Raji (cell line): Measurements from ENCODE around the gene SAP25.

Source experiments
- POLR2A ChIP-seq: IDR thresholded peaks from 2 replicates; pipeline ENCODE4 v1.6.1; 2011; ENCODE audit warnings: low read depth, low read length, control low read depth; ENCODE audit not compliant: insufficient read depth

SAP25 gene

DNA sequence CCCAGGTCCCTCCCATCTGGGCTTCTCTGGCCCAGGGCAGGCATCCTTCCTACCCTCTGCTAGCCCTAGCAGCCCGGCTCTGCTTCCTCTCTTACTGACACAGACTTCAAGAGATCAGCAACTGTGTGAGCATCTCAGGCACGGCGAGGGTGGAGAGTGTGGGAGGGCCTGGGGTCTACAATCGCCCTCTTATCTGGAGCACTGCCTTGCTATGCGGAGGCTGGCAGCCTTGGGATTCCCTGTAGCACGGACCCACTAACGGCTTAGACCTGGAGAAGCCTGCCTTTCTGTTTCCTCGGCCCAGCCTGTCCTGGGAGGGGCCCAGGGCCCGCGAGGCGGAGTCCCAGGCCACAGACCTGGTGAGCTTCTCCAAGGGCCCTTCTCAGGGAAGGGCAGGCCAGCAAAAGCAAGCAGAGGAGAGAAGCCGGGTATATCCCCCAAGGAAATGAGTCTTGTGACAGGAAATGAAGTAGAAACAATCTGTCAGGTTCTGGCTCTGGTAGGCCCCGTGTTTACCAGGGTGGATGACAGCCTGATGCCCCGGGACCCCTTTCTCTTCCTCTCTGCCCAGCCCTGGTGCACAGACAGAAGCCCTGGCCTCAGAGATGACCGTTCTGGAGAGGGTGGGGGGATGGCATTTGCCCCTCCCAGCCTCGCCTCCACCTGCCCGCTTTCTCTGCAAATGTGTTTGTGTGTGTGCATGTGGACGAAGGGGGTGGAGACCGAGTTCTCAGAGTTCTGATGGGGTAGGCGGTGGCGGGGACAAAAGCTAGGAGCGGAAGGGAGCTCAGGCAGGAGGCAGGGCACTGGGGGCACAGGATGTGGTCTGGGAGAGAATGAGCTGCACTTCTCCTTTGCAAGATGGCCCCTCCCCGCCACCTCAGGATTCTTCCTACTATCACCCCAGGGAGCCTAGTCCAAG lies 9.7 kb upstream of the SAP25 start:
- TF ChIP-seq POLR2A = peak; percentile 39; the same call in 1 of the 2 replicates

DNA sequence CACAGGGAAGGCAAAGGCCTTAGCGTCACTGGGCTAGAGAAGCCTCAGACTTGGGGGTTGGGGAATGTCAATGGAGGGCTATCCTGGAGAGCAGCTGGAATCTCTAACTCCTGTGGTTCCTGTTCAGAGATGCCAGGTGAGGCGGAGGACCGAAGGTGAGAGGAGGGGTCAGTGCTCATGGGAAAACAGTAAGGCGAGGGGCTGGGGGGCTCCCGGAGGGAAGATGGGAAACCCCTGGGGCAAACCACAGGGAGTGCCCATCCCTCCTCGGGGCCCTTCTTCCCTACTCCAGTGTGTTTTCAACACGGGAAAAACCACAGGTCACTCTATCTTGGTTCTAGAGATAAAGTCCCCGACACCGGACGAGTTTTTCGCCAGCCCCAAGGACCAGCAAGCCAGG lies 8.9 kb upstream of the SAP25 start:
- no peak for TF ChIP-seq POLR2A

DNA sequence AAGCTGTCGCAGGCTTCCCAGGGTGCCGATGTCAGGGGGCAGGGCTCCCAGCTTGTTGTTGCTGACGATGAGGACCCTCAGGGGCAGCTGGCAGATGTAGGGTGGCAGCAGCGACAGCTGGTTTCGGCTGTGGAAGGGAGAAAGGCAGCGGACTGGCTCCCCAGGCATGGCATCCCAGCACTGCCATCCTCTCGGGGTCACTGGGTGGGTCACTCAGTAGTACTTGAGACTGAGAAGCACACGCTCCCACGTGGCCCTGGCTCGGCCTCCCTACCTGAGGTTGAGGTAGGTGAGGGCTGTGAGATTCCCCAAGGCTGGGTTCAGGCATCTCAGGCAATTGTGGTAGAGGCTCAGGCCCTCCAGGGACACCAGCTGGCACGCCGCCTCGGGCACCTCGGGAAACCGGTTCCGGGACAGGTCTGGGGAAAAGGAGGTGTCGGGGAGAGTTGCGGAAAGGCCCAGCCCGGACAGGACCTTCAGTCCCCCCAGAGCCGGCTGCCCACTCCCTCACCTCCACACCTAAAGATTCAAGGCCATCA lies 8.4 kb upstream of the SAP25 start:
- TF ChIP-seq POLR2A = no peak

DNA sequence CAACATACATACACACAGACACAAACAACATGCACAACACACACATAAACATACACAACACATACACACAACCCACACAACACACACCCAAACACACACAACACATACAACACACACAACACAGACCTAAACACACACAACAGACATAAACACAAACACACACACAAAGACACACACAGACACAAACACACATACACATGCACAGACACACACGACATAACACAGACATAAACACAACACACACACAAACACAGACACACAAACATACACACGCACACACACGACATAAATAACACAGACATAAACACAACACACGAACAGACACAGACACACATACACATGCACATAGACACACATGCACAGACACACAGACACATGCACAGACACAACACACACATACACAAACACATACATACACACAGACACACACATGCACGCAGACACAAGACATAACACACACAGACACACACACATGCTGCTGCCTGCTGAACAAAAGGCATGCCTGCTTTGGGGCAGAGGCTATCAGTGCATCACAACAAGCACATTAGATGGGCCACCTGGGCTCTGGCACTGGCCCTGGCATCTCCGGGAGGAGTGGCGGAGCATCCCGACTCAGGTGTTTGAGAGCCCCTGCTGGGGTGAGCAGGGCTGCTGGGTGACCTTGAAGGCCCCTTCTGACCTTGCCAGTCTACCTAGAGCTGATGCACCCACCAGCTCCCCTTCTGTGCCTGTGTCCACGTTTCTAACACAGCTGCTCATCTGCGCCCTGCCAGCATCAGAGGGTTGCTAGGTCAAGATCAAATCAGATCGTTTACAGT lies 7.0 kb upstream of the SAP25 start:
- no peak for TF ChIP-seq POLR2A

DNA sequence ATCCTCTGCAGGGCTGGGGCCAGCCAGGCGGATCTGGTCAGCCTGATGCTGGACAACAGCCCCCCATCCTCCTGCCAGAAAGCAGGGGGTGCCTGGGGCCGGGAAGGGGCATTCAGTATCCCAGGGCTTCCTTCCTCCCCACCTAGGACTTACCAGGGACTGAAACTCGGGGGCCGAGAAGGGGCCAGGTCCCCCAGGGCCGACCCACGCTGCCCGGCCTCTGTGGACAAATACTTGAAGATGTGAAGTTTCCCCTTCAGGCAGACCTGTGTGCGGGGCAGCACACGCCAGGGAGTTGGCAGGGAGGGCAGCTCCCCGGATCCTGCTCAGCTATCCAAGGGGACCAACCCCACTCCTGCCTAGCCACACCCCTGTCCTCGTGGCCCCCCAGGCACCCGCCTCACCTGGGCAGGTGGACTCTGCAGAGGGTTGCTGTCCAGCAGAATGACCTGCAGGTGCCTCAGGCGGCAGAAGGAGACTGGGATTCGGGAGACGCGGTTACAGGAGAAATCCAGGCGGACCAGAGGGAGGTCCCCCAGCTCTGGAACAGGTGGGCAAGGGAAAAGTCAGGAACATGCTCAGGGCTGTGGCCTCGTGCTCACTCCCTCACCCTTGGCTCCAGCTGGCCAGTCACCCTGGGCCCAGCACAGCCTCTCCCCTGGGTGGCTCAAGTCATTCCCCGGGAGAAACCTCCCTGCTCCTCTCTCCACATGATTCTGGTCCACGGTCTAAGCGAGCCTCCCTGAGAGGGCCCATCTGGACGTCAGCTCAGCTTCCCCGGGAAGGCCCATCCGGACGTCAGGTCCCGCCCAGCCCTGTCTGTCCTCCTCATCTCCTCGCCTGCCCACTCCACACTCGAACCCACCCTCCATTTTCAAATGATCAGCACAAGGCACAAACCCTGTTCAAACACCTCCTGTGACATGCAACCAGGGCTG lies 4.8 kb upstream of the SAP25 start:
- no peak for TF ChIP-seq POLR2A

DNA sequence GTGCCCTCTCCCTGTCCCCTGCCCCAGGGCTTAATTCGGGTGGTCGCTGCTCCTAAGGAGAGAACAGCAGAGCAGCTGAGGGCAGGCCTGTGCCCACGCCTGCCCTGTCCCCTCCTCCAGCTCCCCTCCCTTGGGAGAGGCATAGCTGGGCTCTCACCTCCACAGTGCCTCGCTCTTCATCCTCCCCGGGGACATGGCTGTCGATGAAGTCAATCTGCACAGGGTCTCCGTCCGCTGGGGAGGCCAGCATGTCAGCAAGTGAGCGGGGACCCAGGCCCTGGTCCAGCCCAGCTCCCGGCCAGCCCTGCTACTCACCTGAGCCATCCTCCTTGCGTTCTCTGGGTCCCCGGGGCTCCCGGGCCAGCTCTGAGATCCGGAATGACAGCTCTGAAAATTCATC lies 3.8 kb upstream of the SAP25 start:
- TF ChIP-seq POLR2A = no peak

DNA sequence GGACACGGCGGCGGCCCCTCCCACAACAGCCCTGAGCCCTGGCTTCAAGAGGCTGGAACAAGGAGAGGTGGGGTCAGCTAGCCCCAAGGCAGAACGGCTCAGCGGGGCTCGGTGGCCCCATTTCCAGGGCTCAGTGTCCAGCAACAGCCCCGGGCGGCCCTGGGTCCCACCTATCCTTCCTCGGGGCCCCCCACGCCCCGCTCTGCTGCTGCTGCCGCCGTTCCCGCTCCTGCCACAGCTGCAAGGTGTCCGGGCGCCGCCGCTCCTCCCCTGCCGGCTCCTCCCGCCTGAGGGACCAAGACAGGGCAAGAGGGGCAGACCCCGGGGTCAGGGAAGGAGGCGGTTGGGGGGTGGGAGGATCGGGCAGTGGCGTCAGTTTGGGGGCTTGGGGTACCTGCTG lies 3.4 kb upstream of the SAP25 start:
- no peak for TF ChIP-seq POLR2A

DNA sequence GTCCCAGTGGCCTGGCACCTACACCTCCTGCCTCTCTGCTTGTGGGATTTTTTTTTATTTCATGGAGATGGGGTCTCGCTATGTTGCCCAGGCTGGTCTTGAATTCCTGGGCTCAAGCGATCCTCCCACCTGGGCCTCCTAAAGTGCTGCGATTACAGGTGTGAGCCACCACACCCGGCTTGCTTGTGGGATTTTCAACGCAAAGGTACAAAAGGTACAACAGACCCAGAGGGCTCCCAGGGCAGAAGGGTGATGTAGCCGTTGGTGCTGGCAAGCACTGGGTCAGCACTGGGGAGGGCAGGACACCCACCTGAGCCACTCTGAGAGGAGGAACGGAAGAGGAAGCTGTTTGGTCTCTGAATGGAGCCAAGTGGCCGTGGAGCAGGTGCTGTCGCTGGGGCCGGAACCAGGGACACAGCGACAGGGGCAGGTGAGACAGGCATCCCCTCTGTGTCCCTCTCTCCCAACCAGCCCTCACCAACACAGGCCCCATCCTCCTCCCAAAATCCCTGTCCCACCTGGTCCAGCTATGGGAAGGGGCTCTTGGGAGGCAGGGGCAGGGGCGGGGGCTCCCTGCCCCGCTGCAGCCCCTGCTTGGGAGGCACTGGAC lies 2.8 kb upstream of the SAP25 start:
- no peak for TF ChIP-seq POLR2A

DNA sequence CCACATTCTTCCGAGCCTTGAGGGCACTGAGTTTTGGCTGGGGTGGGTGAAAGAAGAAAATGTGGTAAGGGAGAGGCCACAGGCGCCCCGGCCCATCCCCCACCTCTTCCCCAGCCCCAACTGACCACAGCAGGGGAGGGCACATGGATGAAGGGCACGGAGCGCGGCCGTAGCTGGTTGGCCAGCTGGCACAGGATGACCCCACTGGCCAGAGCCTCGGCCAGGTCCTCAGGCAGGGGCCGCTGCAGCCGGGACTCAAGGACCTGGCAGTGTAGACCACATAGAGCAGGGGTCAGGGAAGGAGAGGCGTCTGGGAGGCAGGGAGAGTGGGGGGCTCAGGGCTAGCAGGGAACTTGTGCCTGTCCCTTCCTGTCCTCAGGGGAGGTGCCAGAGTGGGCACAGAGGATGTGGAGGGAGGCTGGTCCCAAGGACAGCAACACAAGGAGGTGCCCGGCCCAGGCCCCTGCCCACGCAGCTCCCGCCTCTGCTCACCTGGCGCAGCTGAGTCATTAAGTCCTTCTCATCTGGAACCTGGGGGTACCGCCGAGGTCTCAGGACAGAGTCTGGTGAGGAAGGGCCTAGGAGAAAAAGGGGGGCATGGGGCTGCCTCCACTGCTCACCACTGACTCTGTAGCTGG lies 2.2 kb upstream of the SAP25 start:
- TF ChIP-seq POLR2A = no peak

DNA sequence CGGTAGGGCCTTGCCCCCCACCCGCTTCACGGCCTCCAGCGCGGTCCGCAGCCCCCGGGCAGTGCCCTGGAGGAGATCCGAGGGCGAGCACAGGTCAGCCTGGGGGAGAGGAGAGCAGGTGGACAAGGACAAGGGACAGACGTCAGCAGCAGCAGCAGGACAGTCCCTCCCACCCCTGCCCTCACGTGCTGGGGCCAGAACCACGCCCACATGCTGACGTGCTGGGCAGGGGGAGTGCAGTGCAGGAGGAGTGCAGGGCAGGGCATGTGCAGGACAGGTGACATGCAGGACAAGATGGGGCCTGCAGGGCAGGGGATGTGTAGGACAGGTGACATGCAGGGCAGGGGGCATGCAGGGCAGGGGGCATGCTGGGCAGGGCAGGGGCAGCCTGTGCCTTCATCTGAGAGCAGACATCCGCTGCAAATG lies 1.5 kb upstream of the SAP25 start:
- TF ChIP-seq POLR2A = no peak

DNA sequence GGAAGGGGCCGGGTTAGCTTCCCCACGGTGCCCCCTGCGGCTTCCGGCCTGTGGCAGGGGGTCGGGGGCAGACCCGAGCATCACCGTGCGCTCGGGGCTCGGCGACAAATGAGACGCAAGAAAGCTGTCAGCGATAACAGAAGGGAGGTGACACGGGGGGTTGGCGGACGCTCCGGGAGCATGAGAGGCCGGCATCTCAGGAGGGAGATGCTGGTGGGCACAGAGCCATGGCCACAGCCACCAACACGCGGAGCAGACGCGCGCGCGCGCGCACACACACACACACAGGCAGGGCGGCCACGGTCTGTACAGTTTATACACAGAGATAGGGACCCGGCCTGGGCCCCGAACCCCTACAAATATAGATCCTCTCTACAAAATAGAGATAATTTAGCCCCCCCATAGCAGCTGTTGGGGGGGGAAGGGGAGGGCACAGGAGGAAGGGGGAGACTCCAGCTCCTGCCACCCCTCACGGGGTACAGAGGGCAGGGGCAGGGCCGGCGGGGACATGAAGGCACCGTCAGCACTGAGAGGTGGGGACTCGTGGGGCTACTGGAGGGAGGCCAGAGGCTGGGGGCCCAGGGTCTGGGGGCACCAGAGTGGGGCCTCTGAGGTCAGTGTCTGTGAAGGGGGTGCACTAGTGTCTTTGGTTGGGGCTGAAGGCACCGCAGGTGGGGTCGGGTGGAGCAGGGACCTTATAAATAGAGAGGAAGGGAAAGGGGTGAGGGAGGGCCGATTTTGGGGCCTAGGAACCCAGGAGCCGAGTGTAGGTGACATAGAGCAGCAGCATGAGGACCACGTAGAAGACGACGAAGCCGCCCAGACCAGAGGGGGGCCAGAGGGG lies 884 bp upstream of the SAP25 start:
- no peak for TF ChIP-seq POLR2A

DNA sequence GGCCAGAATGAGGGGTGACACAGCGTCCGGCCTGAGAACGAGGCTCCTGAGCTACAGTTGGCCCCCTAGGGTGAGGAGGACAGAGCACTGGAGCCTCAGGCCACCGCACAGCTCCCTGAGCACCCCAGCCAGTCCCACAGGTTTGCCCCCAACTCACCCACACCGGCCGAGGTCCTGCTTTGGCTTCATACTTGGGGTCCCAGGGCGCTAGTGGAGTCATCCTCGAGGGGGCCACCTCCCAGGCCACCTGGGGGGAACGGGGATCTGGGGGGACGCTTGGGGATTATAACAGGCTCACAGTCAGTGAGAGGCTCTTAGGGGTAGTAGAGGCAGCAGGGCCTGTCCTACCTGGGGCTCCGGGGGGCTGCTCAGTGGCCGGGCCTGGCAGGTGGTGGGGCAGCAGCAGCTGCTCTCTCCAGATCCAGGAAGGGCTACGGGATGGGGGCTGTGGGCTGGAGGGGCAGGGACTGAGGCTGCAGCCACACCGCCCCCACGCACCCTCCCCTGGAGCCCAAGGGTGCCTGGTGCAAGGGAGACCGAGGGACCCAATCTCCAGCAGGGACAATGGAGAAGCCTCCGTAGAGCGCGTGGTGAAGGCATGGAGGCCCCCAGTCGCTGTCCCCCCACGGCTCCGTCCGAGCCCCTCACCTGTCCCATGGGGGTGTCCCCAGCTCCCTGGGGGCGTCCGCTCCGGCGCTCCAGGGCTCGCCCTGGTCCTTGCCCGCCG lies 588 bp downstream of the SAP25 start:
- TF ChIP-seq POLR2A = no peak
